Activated gamma-delta T cell (primary cell): ENCODE data around the gene NFKB1.

Source experiments
- DNase-seq: peaks from one replicate; lab custom pipeline; 2025; lab: John Stamatoyannopoulos, UW

Gene NFKB1

DNA sequence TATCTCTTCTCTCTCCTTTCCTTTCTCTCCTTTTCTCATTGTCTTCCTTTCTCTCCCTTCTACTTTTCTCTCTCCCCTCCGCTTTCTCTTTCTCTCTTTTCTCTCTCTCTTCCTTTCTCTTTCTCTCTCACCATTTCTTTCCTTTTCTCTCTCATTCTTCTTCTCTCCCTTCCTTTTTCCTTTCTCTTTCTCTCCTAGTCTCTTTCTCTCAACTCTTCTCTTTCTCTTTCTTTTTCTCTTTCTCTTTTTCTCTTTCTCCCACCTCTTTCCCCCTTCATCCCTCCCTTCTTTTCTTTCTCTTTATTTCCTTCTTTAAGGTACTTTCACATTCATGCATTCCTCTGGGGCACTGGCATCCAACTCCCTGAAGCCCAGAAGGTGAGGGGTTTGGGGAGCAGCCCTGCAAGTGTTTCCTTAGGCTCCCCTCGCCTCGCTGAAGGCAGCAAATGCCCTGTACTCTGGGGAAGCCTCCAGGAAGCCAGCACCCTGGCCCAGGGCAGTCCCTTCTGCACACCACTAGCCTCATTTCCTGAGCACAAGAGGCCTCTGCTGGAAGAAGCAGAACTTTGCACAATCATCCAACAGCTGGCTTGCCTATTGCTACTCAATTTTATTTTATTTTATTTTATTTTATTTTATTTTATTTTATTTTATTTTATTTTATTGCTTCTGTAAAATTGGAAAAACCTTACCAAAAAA, 124.2 kb downstream of the NFKB1 start:
- DNase-seq: peak; percentile 1

DNA sequence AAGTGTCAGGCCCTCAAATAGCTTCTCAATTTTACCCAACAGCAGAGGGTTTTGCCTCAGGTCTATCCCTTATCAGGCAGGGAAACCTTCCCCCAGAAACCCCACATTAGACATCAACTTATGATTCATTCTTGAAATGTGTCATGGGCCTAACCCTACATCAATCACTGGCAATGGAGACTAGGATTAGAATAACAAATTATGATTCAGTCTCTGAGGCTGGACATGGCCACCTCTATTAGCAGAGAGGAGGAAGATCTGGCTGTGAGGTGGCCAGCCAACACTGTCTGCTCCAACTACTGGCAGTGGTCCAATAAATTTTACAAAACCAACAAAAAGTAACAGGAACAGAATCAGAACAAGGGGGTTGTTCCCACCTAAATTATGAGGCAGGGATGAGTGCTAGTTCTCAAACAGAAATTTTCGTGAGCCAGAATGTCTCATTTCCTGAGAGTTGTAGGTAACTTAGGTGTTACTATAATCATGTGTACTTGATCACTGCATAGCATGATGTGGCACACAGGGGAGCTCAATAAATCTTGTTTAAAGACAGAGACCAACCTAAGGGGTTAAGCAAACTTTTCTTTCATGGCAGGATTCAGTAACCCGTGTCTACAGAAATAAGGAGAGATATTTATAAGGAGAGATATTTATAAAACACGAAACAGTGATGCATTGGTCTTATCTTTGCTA, 126.8 kb downstream of the NFKB1 start:
- DNase-seq: no peak

DNA sequence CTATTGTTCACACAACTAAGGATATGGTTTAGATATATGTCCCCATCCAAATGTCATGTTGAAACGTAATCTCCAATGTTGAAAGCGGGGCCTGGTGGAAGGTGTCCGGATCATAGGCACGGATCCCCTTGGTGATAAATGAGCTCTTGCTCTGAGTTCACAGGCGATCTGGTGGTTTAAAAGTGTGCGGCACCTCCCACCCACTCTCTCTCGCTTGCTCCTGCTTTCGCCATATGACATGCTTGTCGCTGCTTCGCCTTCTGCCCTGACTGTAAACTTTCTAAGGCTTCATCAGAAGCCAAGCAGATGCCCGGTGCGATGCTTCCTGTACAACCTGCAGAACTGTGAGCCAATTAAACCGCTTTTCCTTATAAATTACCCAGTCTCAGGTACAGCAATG, 128.5 kb downstream of the NFKB1 start:
- DNase-seq: no peak

DNA sequence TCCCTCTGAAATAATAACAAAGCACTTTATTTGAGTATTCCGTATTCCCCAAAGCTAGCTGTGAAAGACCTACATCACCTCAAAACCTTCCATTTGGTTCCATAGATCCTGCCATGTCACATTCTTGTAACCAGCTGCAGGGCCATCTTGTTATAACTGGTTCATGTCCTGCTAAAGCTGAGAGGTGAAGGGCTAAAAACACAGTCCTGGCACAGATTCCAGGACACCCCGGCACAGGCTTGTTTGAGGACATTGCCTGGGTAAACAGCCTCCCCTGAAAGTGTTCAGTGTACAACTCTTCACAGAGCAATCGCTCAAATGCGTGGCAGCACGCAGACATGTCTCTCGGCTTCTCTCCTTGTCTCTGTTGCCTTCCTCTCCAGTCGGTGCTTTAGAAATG, 130.5 kb downstream of the NFKB1 start:
- no peak for DNase-seq

DNA sequence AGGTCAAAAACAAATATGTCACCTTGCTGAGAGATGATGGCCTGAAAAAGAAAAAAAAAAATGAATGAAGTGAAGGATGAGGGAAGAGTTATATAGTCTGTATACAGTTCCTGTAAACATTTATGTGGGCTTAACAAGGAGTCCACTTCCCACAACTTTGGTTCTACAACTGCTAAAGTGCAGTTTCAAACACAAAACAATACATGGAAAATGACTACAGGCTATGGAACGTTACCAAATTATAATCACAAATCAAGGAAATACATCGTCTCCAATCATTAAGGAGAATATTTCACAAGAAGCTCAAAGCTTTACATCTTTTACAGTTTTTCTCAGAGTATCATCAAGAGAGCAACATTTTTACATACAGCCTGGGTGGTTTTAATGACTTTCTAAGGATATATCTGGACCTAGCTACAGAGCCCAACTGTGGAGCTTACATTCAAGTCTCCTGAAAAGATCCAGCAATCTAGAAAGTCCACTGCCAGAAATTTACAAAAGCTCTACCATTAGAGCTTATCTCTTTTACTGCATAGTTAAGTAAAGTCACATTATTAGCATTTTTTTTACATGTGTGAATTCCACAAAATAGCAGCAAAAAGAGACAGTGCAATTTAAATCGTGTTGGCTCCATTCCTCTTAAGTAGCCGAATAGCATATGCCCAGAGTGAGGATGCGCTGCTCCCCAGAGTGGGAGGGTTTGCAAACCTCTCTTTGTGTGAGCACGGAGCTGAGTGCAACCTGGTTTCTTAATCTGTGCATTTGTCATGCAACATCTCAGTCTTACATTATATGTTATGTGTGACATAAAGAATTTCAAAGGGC, 131.3 kb downstream of the NFKB1 start:
- no peak for DNase-seq

DNA sequence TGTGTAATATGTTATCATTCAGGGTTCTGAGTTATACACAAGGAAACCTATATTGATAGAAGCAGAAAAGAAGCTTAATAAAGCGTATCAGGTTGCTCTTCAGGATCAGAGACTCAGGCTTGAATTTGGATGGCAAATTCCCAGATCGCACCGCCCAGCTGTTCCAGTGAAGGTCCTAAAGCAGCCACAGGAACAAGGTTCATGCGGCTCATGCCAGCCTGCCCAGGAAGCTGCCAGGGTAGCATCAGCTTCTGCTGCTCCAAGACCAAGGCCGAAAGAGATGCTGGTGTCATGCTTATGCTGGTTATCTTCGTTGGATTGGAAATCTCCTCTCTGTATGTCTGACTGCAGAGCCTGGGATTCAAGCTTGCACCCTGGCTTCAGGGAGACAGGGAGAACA, 131.9 kb downstream of the NFKB1 start:
- no peak for DNase-seq

DNA sequence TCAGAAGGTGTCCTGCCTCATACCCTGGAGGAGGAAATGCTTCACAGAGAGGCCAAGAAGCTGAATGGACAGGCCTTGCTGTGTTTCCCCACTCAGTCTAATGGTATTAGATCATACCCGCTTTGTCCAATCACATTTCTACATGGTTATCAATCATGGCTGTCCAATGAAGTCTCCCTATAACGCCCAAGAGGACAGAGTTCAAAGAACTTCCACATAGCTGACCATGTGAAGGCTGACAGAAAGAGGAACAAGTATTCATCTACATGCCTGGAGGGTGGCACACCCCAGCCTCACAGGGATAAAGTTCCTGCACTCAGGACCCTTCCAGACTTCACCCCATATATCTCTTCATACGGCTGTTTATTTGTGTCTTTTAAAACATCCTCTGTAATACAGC, 136.2 kb downstream of the NFKB1 start:
- no peak for DNase-seq

DNA sequence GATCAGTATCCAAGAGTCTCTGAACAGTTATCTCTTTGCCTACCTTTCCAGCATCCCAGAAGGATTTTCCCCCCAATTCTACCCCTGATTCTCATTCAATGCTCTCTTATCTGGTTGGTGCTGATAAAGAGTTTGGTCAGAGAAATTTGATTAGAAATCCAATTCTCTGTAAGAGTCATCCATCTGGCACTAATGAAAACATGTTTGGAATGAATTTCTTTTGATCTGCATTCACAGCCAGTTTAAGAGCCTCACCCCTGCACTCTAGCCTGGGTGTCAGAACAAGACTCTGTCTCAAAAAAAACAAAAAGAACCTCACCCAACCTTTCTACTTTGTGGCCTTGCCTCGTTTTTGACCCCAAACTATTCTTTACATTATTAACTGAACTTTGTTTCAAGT, 137.5 kb downstream of the NFKB1 start:
- no peak for DNase-seq

DNA sequence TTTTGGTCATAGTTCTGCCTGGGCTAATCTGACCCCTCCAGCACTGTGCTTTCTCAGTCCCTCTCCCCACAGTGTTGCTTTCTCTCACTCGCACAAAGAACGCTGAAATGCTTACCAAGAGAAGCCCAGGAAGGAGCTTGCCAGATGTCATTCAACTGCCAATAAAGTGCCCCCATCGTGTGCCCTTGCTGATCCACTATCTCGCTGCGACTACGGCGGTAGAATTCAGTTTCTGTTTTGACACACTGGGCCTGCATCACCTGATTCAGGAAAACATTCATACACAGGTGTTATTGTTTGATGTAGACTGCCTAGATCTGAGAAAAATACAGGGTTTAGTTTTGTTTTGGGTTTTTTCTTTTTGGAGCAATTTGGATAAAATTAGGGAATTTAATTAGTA, 138.4 kb downstream of the NFKB1 start:
- DNase-seq: no peak

DNA sequence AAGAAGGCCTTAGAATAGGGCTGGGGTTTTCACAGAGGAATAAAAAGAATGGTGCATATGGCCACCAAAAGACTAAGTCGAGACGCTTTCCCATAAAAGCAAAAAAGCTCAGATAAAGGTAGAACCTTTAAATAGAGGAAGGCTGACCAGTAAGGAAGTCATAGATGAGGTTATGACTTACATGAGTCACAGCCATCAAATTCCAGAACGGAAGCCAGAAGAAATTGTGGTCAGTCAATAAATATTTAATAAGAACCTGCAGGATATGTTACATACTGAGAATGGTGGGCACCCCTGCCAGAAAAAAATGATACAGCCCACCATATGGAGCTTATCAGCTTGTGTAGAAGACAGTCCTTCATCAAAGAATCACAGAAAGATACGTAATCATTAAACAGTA, 139.5 kb downstream of the NFKB1 start:
- no peak for DNase-seq

DNA sequence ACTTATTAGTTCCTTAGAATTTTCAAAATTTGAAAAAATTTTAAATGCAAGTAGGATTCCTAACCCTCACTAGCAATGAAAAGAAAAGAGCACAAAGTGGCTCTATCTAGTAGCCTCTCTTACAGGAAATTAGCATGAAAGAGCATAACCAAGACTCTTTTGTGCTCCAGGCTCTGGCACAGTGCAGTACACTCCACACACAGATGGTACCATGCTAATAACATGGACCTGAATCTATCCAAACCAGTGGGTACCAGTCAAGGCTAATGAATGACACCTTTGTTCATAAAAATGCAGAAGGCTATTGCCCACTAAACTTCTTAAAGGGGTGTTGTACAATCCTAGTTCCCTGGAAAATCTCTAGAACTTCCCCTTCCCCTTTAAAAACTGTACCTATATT, 140.6 kb downstream of the NFKB1 start:
- DNase-seq: no peak

DNA sequence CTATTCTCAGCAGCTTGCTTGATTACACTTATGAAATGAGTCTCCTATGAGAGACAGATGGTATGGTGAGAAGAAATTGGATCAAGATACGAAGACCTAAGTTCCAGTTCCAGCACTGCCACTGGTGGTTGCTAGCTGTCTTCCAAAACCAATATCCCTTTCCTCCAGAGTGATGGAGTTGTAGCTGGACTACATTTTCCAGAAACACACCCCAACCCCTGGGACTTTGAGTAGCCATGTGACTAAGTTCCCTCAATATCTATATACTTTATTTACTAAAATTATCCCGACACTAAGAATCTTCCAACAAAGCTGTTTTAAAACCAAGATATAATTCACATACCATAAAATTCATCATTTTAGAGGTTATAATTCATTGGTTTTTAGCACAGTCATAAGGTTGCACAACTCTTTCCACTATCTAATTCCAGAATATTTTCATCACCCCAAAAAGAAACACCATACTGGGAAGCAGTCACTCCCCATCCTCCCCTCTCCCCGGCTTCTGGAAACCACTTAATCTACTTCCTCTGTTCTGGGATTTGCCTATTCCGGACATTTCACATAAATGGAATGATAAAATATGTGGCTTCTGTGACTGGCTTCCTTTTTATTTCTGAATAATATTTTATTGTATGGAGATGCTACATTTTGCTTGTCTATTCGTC, 141.6 kb downstream of the NFKB1 start:
- no peak for DNase-seq

DNA sequence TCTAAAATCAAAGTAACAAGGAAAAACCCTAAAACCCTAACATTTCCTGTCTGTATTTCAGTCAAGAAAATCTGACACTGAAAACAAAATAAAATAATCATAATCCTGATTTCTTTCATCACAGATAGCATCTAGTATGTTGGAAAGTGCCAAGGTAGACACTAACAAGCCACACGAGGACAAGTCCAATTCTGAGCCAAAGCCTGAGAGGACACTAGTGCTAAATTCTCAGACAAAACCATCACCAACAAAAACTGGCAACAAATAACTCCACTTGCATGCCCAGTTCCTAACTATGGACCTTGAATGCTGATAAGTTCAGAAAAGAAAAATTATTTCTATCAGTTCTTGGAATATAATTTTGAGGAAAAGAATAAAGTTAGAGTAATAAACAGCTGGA, 146.0 kb downstream of the NFKB1 start:
- no peak for DNase-seq

DNA sequence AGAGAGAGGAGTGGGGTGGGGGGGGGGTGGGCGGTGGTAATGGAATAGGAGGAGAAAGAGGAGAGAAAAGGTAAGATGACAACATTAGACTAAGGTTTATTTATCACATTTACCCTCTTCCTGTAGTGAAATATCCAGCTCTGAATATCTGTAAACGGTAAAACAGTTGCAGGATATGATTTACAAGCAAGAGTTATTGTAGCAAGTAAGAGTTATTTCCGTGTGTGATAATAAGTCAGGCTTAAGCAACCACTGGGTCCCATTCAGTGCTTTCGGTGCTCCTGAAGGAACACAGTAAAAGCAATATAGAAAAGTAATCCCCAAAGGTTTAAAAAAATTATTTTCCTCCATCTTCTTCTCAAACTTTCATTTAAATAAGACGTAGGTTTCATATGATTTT, 156.0 kb downstream of the NFKB1 start:
- DNase-seq: no peak

DNA sequence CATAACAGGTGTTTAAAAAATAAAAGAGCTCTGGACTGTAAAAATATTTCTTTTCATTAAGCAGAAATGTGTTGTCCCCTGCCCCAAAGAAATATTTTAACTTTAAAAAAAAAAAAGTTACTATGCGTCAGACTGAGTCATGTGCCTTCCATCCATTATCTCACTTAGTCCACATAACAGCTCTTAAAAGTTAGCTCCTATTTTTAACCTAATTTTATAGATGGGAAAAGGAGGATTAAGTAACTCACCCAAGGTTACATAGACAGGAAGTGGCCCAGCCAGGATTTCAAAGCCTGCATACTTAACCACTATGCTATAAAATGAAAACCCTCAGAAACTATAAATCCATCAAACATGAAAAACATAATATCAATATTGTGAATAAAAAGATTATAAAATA, 161.9 kb downstream of the NFKB1 start:
- no peak for DNase-seq

DNA sequence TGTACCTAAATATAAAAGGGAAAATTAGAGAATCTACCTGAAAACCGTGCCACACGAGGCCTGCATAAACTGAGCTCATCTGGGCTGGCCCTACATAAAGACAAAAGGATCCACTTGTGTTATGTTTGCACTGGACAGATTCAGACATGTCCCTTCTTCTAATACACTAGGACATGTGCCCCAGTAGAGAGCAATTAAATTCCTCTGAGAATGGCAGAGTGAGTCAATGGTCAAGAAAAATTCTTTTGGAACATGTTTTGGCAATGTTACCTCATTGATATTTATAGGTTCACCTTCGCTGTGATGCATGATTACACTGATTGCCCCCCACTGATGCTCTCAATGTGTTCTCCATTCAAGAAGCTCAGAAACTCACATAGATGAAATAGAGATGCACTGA, 164.4 kb downstream of the NFKB1 start:
- no peak for DNase-seq
